GM23338 (cell line): ENCODE data around the gene XG. TPM values are rescaled to one million over a fixed set of nuclear protein-coding genes. Genes with fewer than 3 reads are reported as not detected.

Experiments used
- ATAC-seq: fragments of 200-7000 bp; cut with Tn5 transposase; 3 replicates; pipeline ENCODE4 v1.9.1; 2020
- DNase-seq: peaks from one replicate; pipeline ENCODE4 v3.0.0-alpha.2; 2015; ENCODE audit warnings: low spot score
- H2AFZ ChIP-seq: fragments of 200-600 bp; sonication (generic); 2 replicates; pipeline ENCODE4 v1.8.0; 2016; ENCODE audit warnings: antibody characterized with exemption, mild to moderate bottlenecking, moderate library complexity
- H3F3A ChIP-seq: fragments of 200-600 bp; sonication (generic); replicated peaks from 2 replicates; pipeline ENCODE4 v1.8.0; 2017; ENCODE audit warnings: antibody characterized with exemption, mixed run types, low read depth
- H3K27ac ChIP-seq: fragments of 200-600 bp; sonication (generic); 2 replicates; pipeline ENCODE4 v1.6.1; 2016; ENCODE audit warnings: low read depth
- H3K27me3 ChIP-seq: fragments of 200-600 bp; sonication (generic); 2 replicates; pipeline ENCODE4 v1.8.0; 2016; ENCODE audit warnings: mild to moderate bottlenecking, mixed run types, moderate library complexity; ENCODE audit not compliant: insufficient read depth
- H3K36me3 ChIP-seq: fragments of 200-600 bp; sonication (generic); 2 replicates; pipeline ENCODE4 v1.8.0; 2016; ENCODE audit warnings: mild to moderate bottlenecking; ENCODE audit not compliant: insufficient read depth
- H3K4me1 ChIP-seq: fragments of 200-600 bp; sonication (generic); 2 replicates; pipeline ENCODE4 v1.8.0; 2016; ENCODE audit warnings: mild to moderate bottlenecking, moderate library complexity; ENCODE audit not compliant: insufficient read depth
- H3K4me2 ChIP-seq: fragments of 200-600 bp; sonication (generic); 2 replicates; pipeline ENCODE4 v1.7.1; 2017; ENCODE audit warnings: mixed run types
- H3K4me3 ChIP-seq: fragments of 200-600 bp; sonication (generic); 2 replicates; pipeline ENCODE4 v1.6.1; 2016; ENCODE audit warnings: mixed run types
- H3K79me2 ChIP-seq: fragments of 200-600 bp; sonication (generic); replicated peaks from 2 replicates; pipeline ENCODE4 v1.8.0; 2017; ENCODE audit warnings: mild to moderate bottlenecking; ENCODE audit not compliant: insufficient read depth
- H3K9me2 ChIP-seq: fragments of 200-600 bp; sonication (generic); 2 replicates; pipeline ENCODE4 v1.8.0; 2017; ENCODE audit not compliant: insufficient read depth
- H4K20me1 ChIP-seq: fragments of 200-600 bp; sonication (generic); replicated peaks from 2 replicates; pipeline ENCODE4 v1.8.0; 2017; ENCODE audit warnings: mild to moderate bottlenecking; ENCODE audit not compliant: insufficient read depth
- H3K27ac Mint-ChIP-seq: 2 replicates; pipeline ENCODE4 v1.8.0; 2020; ENCODE audit warnings: inconsistent platforms, mild to moderate bottlenecking, moderate library complexity, mixed read lengths
- H3K27me3 Mint-ChIP-seq: 3 replicates; pipeline ENCODE4 v1.8.0; 2022; ENCODE audit warnings: low read depth, mild to moderate bottlenecking, moderate library complexity, mixed read lengths, inconsistent platforms; ENCODE audit not compliant: insufficient read depth, poor library complexity
- H3K36me3 Mint-ChIP-seq: 3 replicates; pipeline ENCODE4 v1.8.0; 2021; ENCODE audit warnings: low read depth, mild to moderate bottlenecking, inconsistent platforms, moderate library complexity, mixed read lengths
- H3K4me1 Mint-ChIP-seq: 3 replicates; pipeline ENCODE4 v1.8.0; 2020; ENCODE audit warnings: mild to moderate bottlenecking, inconsistent platforms, mixed read lengths
- H3K4me3 Mint-ChIP-seq: 3 replicates; pipeline ENCODE4 v1.8.0; 2021; ENCODE audit warnings: moderate library complexity, mild to moderate bottlenecking, inconsistent platforms, mixed read lengths
- H3K9me3 Mint-ChIP-seq: 3 replicates; pipeline ENCODE4 v1.8.0; 2020; ENCODE audit warnings: moderate library complexity, mild to moderate bottlenecking, inconsistent platforms, mixed read lengths
- CTCF ChIP-seq, 2 experiments: fragments of 200-600 bp in 1 of 2; sonication (generic) in 1 of 2; conservative IDR thresholded peaks; 2 replicates each; pipeline versions ENCODE4 v1.5.1 to v1.6.1; 2016 to 2017; ENCODE audit warnings: antibody characterized with exemption in 2 of 2, low read depth in 2 of 2, mild to moderate bottlenecking in 2 of 2, moderate library complexity in 1 of 2
- NANOG ChIP-seq: IDR thresholded peaks from 2 replicates; pipeline ENCODE4 v1.6.1; 2016; ENCODE audit warnings: antibody characterized with exemption, borderline replicate concordance
- STAT1 ChIP-seq: IDR thresholded peaks from one replicate; pipeline ENCODE4 v1.6.1; 2016; ENCODE audit warnings: antibody characterized with exemption; ENCODE audit not compliant: unreplicated experiment
- ZNF114 ChIP-seq: fragments of 250-450 bp; sonication (Bioruptor Pico); IDR thresholded peaks from 2 replicates; pipeline ENCODE4 v1.5.0; 2020; ENCODE audit warnings: mild to moderate bottlenecking, moderate library complexity
- ZNF331 ChIP-seq: fragments of 250-450 bp; sonication (Bioruptor Pico); IDR thresholded peaks from 2 replicates; pipeline ENCODE4 v1.5.0; 2020; ENCODE audit warnings: low read depth, mild to moderate bottlenecking, moderate library complexity
- polyA plus RNA-seq: library from polyadenylated mRNA; unstranded; fragments of >200 nt; fragmentation: Nextera tagmentation; extraction: Ambion mirVana; gene quantifications from 2 replicates; pipeline ENCODE4 v1.2.1, GENCODE V29; 2016
- total RNA-seq: library from RNA; depleted of rRNA; stranded (reverse); fragments of >200 nt; shearing (Covaris generic); gene quantifications from 2 replicates; pipeline ENCODE4 v1.2.3, GENCODE V29; 2014
- TF ChIP-seq, protein P1 (sequence below): fragments of 250-450 bp; sonication (Bioruptor Pico); IDR thresholded peaks from 2 replicates; pipeline ENCODE4 v1.5.0; 2020; ENCODE audit warnings: mild to moderate bottlenecking, moderate library complexity

XG gene
- total and polyA plus RNA-seq, 2 experiments from 2014 or later, result 0.28 to 0.60 TPM

GRCh38 chrX:2855761-2856160 is 103.9 kb downstream of the XG start (continued):
- TF ChIP-seq, protein P1, sequence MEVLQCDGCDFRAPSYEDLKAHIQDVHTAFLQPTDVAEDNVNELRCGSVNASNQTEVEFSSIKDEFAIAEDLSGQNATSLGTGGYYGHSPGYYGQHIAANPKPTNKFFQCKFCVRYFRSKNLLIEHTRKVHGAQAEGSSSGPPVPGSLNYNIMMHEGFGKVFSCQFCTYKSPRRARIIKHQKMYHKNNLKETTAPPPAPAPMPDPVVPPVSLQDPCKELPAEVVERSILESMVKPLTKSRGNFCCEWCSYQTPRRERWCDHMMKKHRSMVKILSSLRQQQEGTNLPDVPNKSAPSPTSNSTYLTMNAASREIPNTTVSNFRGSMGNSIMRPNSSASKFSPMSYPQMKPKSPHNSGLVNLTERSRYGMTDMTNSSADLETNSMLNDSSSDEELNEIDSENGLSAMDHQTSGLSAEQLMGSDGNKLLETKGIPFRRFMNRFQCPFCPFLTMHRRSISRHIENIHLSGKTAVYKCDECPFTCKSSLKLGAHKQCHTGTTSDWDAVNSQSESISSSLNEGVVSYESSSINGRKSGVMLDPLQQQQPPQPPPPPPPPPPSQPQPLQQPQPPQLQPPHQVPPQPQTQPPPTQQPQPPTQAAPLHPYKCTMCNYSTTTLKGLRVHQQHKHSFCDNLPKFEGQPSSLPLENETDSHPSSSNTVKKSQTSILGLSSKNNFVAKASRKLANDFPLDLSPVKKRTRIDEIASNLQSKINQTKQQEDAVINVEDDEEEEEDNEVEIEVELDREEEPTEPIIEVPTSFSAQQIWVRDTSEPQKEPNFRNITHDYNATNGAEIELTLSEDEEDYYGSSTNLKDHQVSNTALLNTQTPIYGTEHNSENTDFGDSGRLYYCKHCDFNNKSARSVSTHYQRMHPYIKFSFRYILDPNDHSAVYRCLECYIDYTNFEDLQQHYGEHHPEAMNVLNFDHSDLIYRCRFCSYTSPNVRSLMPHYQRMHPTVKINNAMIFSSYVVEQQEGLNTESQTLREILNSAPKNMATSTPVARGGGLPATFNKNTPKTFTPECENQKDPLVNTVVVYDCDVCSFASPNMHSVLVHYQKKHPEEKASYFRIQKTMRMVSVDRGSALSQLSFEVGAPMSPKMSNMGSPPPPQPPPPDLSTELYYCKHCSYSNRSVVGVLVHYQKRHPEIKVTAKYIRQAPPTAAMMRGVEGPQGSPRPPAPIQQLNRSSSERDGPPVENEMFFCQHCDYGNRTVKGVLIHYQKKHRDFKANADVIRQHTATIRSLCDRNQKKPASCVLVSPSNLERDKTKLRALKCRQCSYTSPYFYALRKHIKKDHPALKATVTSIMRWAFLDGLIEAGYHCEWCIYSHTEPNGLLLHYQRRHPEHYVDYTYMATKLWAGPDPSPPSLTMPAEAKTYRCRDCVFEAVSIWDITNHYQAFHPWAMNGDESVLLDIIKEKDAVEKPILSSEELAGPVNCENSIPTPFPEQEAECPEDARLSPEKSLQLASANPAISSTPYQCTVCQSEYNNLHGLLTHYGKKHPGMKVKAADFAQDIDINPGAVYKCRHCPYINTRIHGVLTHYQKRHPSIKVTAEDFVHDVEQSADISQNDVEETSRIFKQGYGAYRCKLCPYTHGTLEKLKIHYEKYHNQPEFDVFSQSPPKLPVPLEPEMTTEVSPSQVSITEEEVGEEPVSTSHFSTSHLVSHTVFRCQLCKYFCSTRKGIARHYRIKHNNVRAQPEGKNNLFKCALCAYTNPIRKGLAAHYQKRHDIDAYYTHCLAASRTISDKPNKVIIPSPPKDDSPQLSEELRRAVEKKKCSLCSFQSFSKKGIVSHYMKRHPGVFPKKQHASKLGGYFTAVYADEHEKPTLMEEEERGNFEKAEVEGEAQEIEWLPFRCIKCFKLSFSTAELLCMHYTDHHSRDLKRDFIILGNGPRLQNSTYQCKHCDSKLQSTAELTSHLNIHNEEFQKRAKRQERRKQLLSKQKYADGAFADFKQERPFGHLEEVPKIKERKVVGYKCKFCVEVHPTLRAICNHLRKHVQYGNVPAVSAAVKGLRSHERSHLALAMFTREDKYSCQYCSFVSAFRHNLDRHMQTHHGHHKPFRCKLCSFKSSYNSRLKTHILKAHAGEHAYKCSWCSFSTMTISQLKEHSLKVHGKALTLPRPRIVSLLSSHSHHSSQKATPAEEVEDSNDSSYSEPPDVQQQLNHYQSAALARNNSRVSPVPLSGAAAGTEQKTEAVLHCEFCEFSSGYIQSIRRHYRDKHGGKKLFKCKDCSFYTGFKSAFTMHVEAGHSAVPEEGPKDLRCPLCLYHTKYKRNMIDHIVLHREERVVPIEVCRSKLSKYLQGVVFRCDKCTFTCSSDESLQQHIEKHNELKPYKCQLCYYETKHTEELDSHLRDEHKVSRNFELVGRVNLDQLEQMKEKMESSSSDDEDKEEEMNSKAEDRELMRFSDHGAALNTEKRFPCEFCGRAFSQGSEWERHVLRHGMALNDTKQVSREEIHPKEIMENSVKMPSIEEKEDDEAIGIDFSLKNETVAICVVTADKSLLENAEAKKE (CRISPR knock-in tag), result no peak
- TF ChIP-seq ZNF331, result no peak
- TF ChIP-seq CTCF (conservative IDR thresholded peaks at IDR 0.05; ENCODE audit: low read depth in 2 of 2), result no peak
- no peak for TF ChIP-seq ZNF114

DNA sequence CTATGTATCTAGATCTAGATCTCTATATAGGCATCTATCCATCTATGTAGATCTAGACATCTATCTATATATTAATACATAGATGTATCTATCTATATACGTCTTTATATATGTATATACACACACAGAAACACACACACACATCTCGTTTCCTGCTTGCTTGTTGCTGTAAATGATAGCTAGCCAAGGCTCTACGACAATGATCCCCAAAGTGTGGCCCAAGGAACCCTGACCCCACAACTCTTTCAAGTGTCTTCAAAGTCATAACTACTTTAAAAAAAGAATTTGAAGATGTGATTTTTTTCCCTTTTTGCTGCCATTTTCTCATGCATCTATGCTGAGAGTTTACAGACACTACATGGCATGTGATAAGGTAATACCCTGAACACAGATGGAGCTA is 105.7 kb downstream of the XG start:
- DNase-seq (no peak), ATAC-seq (no peak)
- Mint-ChIP-seq H3K27me3 (no peaks in the 10 kb centered on the region), H3K4me3 (no peak overlapping the region), H3K27ac (no peak overlapping the region), H3K4me1 (no peaks in the 10 kb centered on the region), H3K36me3 (peaks cover 55% of the 10 kb centered on the region), H3K9me3 (no peaks in the 10 kb centered on the region)
- no peaks in the 10 kb centered on the region for H3F3A ChIP-seq
- no peaks in the 10 kb centered on the region for H3K27me3 ChIP-seq
- H2AFZ ChIP-seq, result no peak overlapping the region
- no peaks in the 10 kb centered on the region for H3K79me2 ChIP-seq
- H3K36me3 ChIP-seq, result no peaks in the 10 kb centered on the region
- no peak overlapping the region for H3K4me3 ChIP-seq
- no peak overlapping the region for H3K27ac ChIP-seq
- no peaks in the 10 kb centered on the region for H3K4me1 ChIP-seq
- no peak overlapping the region for H3K4me2 ChIP-seq
- no peaks in the 10 kb centered on the region for H4K20me1 ChIP-seq
- no peaks in the 10 kb centered on the region for H3K9me2 ChIP-seq
- TF ChIP-seq STAT1 (no peak), NANOG (no peak), ZNF331 (no peak)
